NCI-H1048 (cell line): ENCODE data around the gene RBM19.

Experiments
- DNase-seq: peaks from one replicate; lab custom pipeline; 2025; lab: John Stamatoyannopoulos, UW

Gene RBM19

DNA sequence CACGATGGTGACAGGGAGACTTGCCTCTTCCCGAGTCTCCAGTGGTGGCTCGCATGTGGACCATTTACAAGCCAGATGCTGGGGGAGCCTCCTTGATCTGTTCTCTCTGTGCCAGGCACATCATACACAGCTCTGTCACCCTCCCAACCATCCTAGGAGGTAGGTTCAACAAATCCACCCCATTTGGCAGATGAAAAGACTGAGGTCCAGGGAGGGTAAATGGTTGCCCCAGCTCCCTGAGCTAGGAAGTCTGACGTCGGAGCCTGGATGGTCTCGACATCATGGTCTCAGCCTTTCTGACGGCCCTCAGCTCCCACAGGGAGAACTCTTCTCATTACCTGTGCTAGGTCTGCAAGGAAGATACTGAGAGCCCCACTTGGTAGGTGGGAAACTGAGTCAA, 189.6 kb downstream of the RBM19 start:
- DNase-seq: no peak

- DNase-seq: no peak
Measured at GRCh38 chr12:113774526-113774925, 191.6 kb downstream of the RBM19 start.

- DNase-seq: no peak
Measured at GRCh38 chr12:113772505-113773030, 193.6 kb downstream of the RBM19 start.

DNA sequence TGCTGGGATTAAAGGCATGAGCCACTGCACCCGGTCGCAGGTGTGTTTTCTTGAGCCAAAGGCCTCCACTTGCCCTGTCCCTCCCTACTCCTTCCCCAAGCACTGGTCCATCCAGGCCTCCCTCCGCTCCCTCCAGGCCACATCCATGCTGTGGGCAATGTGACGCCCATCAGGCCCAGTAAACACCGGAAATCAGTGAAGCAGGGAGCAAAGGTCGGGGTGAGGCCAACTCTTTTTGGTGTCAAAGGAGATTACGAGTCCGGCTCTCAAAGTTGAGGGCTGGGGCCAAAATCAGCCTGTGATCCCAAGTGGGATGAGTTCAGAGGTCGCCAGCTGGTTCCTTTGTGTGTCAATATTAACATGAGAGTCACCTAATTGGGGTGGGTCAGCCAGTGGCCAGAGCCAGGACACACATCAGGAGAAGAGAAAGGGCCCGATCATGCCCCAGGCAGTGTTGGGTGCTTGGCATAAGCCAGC, 195.7 kb downstream of the RBM19 start:
- DNase-seq: no peak

- no peak for DNase-seq
Measured at GRCh38 chr12:113769305-113769704, 196.8 kb downstream of the RBM19 start.

- DNase-seq: no peak
Measured at GRCh38 chr12:113768850-113769249, 197.3 kb downstream of the RBM19 start.

- no peak for DNase-seq
Measured at GRCh38 chr12:113766879-113767878, 198.9 kb downstream of the RBM19 start.
